HEK293 (cell line): ENCODE data around the gene TPMT.

ENCODE experiments used
- CTCF ChIA-PET: fragments of 350-600 bp; formaldehyde crosslinking; extraction: SDS; loops from one replicate; lab custom pipeline; 2021; ENCODE audit warnings: antibody characterized with exemption; lab: Yijun Ruan, JAX
- POLR2A ChIA-PET: fragments of 300-600 bp; formaldehyde crosslinking; extraction: SDS; loops from one replicate; lab custom pipeline; 2020; ENCODE audit warnings: antibody characterized with exemption, inconsistent platforms; lab: Yijun Ruan, JAX
- H3K27ac ChIP-seq: fragments of 200-500 bp; sonication (Bioruptor generic); 2 replicates; pipeline ENCODE4 v1.5.1; 2014; ENCODE audit warnings: low read depth, low read length, control low read depth, inconsistent platforms; ENCODE audit errors: extremely low read depth
- H3K36me3 ChIP-seq, 2 experiments: fragments of 200-500 bp in 1 of 2; sonication (Bioruptor generic) in 1 of 2; 1 replicate in 1 of 2; 2 replicates in 1 of 2; pipeline ENCODE4 v1.5.1; 2014 to 2017; ENCODE audit warnings: inconsistent platforms in 2 of 2, low read length in 2 of 2; ENCODE audit not compliant: control insufficient read depth in 2 of 2, insufficient read depth in 1 of 2
- H3K4me1 ChIP-seq: fragments of 200-500 bp; sonication (Bioruptor generic); 2 replicates; pipeline ENCODE4 v1.5.1; 2014; ENCODE audit warnings: mild to moderate bottlenecking, low read length, inconsistent platforms; ENCODE audit not compliant: control insufficient read depth, insufficient read depth
- H3K4me3 ChIP-seq: 2 replicates; pipeline ENCODE4 v1.5.1; 2011; ENCODE audit warnings: low read depth, mild to moderate bottlenecking, control low read depth, low read length, moderate library complexity
- H3K9me3 ChIP-seq: fragments of 200-500 bp; sonication (Bioruptor generic); 2 replicates; pipeline ENCODE4 v1.5.1; 2014; ENCODE audit warnings: low read depth, low read length, inconsistent platforms; ENCODE audit not compliant: control insufficient read depth, insufficient read depth
- GFI1B ChIP-seq: fragments of 450-650 bp; formaldehyde crosslinking; IDR thresholded peaks from 2 replicates; pipeline ENCODE4 v1.5.1; 2016; ENCODE audit warnings: missing biosample characterization, missing genetic modification characterization
- SALL2 ChIP-seq: fragments of 450-650 bp; formaldehyde crosslinking; IDR thresholded peaks from 2 replicates; pipeline ENCODE4 v1.5.0; 2017; ENCODE audit warnings: missing biosample characterization, mild to moderate bottlenecking, missing genetic modification characterization, borderline replicate concordance
- SETDB1 ChIP-seq: IDR thresholded peaks from one replicate; pipeline ENCODE4 v1.6.1; 2017; ENCODE audit warnings: mild to moderate bottlenecking, low read length, moderate library complexity, mixed read lengths; ENCODE audit not compliant: insufficient read length
- SP3 ChIP-seq: fragments of 450-650 bp; formaldehyde crosslinking; IDR thresholded peaks from 2 replicates; pipeline ENCODE4 v1.5.1; 2016; ENCODE audit warnings: missing biosample characterization, missing genetic modification characterization
- WT1 ChIP-seq: fragments of 450-650 bp; formaldehyde crosslinking; IDR thresholded peaks from 2 replicates; pipeline ENCODE4 v1.5.1; 2016; ENCODE audit warnings: missing biosample characterization, missing genetic modification characterization
- ZBTB48 ChIP-seq: fragments of 450-650 bp; formaldehyde crosslinking; IDR thresholded peaks from 2 replicates; pipeline ENCODE4 v1.5.1; 2016; ENCODE audit warnings: missing biosample characterization, missing genetic modification characterization
- ZBTB8A ChIP-seq: fragments of 450-650 bp; formaldehyde crosslinking; IDR thresholded peaks from 2 replicates; pipeline ENCODE4 v1.5.1; 2016; ENCODE audit warnings: missing biosample characterization, missing genetic modification characterization
- ZFP3 ChIP-seq: fragments of 450-650 bp; formaldehyde crosslinking; IDR thresholded peaks from 2 replicates; pipeline ENCODE4 v1.5.1; 2016; ENCODE audit warnings: low read depth, missing biosample characterization, missing genetic modification characterization
- ZFP41 ChIP-seq: fragments of 450-650 bp; formaldehyde crosslinking; IDR thresholded peaks from 2 replicates; pipeline ENCODE4 v1.5.1; 2016; ENCODE audit warnings: missing biosample characterization, missing genetic modification characterization, borderline replicate concordance
- ZNF211 ChIP-seq: fragments of 450-650 bp; formaldehyde crosslinking; IDR thresholded peaks from 2 replicates; pipeline ENCODE4 v1.5.1; 2016; ENCODE audit warnings: low read depth, missing biosample characterization, missing genetic modification characterization
- ZNF214 ChIP-seq: fragments of 450-650 bp; formaldehyde crosslinking; IDR thresholded peaks from 2 replicates; pipeline ENCODE4 v1.5.1; 2017; ENCODE audit warnings: missing biosample characterization, mild to moderate bottlenecking, missing genetic modification characterization, borderline replicate concordance
- ZNF354C ChIP-seq: fragments of 450-650 bp; formaldehyde crosslinking; IDR thresholded peaks from 2 replicates; pipeline ENCODE4 v1.5.1; 2016; ENCODE audit warnings: missing biosample characterization, missing genetic modification characterization, low read depth, borderline replicate concordance
- ZNF366 ChIP-seq: fragments of 450-650 bp; formaldehyde crosslinking; conservative IDR thresholded peaks from 2 replicates; pipeline ENCODE4 v1.5.1; 2016; ENCODE audit warnings: missing biosample characterization, missing genetic modification characterization
- ZNF530 ChIP-seq: fragments of 450-650 bp; formaldehyde crosslinking; IDR thresholded peaks from 2 replicates; pipeline ENCODE4 v1.5.1; 2016; ENCODE audit warnings: low read depth, missing biosample characterization, missing genetic modification characterization
- TF ChIP-seq, protein P1 (sequence below): fragments of 450-650 bp; formaldehyde crosslinking; conservative IDR thresholded peaks from 2 replicates; pipeline ENCODE4 v1.5.1; 2016; ENCODE audit warnings: low read depth, missing biosample characterization, missing genetic modification characterization
- TF ChIP-seq, protein P2 (sequence below): fragments of 450-650 bp; formaldehyde crosslinking; IDR thresholded peaks from 2 replicates; pipeline ENCODE4; 2016; ENCODE audit warnings: missing biosample characterization, missing genetic modification characterization
- TF ChIP-seq, protein P3 (sequence below): fragments of 450-650 bp; formaldehyde crosslinking; IDR thresholded peaks from 2 replicates; pipeline ENCODE4 v1.5.1; 2017; ENCODE audit warnings: missing biosample characterization, missing genetic modification characterization
- TF ChIP-seq, protein P4 (sequence below): fragments of 450-650 bp; formaldehyde crosslinking; IDR thresholded peaks from 2 replicates; pipeline ENCODE4 v1.5.1; 2016; ENCODE audit warnings: missing biosample characterization, missing genetic modification characterization
- TF ChIP-seq, protein P5 (sequence below): fragments of 450-650 bp; formaldehyde crosslinking; IDR thresholded peaks from 2 replicates; pipeline ENCODE4 v1.5.1; 2016; ENCODE audit warnings: missing biosample characterization, missing genetic modification characterization, low read depth
- TF ChIP-seq, protein P6 (sequence below): fragments of 450-650 bp; formaldehyde crosslinking; IDR thresholded peaks from 2 replicates; pipeline ENCODE4 v1.5.1; 2016; ENCODE audit warnings: missing biosample characterization, missing genetic modification characterization, borderline replicate concordance

TPMT gene

DNA sequence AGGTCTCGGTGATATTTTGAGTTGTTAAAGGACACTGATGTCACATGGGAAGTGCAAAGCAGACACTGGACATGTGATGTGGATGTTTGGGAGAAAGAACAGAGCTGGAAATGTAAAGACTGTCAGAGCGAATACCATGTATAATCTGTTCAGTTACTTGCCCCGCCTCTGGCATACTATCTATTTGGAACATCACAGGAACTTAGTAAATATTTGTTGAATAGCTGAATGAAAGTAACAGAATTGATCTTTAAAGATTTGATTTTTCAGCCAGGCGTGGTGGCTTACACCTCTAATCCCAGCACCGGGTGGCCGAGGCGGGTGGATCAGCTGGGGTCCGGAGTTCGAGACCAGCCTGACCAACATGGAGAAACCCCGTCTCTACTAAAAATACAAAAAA is 18.6 kb downstream of the TPMT start:
- Histone ChIP-seq H3K36me3 (peaks cover 6 to 41% of the 10 kb centered on the region in 2 experiments; a peak in 2 of 3 replicates), H3K27ac (no peak overlapping the region), H3K4me1 (no peaks in the 10 kb centered on the region)
- TF ChIP-seq SETDB1: no peak
- TF ChIP-seq, protein P1, sequence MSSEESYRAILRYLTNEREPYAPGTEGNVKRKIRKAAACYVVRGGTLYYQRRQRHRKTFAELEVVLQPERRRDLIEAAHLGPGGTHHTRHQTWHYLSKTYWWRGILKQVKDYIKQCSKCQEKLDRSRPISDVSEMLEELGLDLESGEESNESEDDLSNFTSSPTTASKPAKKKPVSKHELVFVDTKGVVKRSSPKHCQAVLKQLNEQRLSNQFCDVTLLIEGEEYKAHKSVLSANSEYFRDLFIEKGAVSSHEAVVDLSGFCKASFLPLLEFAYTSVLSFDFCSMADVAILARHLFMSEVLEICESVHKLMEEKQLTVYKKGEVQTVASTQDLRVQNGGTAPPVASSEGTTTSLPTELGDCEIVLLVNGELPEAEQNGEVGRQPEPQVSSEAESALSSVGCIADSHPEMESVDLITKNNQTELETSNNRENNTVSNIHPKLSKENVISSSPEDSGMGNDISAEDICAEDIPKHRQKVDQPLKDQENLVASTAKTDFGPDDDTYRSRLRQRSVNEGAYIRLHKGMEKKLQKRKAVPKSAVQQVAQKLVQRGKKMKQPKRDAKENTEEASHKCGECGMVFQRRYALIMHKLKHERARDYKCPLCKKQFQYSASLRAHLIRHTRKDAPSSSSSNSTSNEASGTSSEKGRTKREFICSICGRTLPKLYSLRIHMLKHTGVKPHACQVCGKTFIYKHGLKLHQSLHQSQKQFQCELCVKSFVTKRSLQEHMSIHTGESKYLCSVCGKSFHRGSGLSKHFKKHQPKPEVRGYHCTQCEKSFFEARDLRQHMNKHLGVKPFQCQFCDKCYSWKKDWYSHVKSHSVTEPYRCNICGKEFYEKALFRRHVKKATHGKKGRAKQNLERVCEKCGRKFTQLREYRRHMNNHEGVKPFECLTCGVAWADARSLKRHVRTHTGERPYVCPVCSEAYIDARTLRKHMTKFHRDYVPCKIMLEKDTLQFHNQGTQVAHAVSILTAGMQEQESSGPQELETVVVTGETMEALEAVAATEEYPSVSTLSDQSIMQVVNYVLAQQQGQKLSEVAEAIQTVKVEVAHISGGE (tag by site-specific recombination): no peak
- TF ChIP-seq GFI1B (tag by site-specific recombination): no peak
- no peak for TF ChIP-seq ZBTB48 (tag by site-specific recombination)
- TF ChIP-seq ZFP3 (tag by site-specific recombination): no peak
- TF ChIP-seq ZNF366: no peak
- no peak for TF ChIP-seq ZNF354C (tag by site-specific recombination)
- TF ChIP-seq, protein P2, sequence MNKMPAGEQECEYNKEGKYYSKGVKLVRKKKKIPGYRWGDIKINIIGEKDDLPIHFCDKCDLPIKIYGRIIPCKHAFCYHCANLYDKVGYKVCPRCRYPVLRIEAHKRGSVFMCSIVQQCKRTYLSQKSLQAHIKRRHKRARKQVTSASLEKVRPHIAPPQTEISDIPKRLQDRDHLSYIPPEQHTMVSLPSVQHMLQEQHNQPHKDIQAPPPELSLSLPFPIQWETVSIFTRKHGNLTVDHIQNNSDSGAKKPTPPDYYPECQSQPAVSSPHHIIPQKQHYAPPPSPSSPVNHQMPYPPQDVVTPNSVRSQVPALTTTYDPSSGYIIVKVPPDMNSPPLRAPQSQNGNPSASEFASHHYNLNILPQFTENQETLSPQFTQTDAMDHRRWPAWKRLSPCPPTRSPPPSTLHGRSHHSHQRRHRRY: no peak
- TF ChIP-seq ZNF530 (tag by site-specific recombination): no peak
- TF ChIP-seq, protein P3, sequence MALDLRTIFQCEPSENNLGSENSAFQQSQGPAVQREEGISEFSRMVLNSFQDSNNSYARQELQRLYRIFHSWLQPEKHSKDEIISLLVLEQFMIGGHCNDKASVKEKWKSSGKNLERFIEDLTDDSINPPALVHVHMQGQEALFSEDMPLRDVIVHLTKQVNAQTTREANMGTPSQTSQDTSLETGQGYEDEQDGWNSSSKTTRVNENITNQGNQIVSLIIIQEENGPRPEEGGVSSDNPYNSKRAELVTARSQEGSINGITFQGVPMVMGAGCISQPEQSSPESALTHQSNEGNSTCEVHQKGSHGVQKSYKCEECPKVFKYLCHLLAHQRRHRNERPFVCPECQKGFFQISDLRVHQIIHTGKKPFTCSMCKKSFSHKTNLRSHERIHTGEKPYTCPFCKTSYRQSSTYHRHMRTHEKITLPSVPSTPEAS (tag by site-specific recombination): no peak
- TF ChIP-seq ZFP41: no peak
- TF ChIP-seq, protein P4, sequence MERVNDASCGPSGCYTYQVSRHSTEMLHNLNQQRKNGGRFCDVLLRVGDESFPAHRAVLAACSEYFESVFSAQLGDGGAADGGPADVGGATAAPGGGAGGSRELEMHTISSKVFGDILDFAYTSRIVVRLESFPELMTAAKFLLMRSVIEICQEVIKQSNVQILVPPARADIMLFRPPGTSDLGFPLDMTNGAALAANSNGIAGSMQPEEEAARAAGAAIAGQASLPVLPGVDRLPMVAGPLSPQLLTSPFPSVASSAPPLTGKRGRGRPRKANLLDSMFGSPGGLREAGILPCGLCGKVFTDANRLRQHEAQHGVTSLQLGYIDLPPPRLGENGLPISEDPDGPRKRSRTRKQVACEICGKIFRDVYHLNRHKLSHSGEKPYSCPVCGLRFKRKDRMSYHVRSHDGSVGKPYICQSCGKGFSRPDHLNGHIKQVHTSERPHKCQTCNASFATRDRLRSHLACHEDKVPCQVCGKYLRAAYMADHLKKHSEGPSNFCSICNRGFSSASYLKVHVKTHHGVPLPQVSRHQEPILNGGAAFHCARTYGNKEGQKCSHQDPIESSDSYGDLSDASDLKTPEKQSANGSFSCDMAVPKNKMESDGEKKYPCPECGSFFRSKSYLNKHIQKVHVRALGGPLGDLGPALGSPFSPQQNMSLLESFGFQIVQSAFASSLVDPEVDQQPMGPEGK (tag by site-specific recombination): no peak
- no peak for TF ChIP-seq ZNF211
- TF ChIP-seq, protein P5, sequence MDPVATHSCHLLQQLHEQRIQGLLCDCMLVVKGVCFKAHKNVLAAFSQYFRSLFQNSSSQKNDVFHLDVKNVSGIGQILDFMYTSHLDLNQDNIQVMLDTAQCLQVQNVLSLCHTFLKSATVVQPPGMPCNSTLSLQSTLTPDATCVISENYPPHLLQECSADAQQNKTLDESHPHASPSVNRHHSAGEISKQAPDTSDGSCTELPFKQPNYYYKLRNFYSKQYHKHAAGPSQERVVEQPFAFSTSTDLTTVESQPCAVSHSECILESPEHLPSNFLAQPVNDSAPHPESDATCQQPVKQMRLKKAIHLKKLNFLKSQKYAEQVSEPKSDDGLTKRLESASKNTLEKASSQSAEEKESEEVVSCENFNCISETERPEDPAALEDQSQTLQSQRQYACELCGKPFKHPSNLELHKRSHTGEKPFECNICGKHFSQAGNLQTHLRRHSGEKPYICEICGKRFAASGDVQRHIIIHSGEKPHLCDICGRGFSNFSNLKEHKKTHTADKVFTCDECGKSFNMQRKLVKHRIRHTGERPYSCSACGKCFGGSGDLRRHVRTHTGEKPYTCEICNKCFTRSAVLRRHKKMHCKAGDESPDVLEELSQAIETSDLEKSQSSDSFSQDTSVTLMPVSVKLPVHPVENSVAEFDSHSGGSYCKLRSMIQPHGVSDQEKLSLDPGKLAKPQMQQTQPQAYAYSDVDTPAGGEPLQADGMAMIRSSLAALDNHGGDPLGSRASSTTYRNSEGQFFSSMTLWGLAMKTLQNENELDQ: no peak
- TF ChIP-seq, protein P6, sequence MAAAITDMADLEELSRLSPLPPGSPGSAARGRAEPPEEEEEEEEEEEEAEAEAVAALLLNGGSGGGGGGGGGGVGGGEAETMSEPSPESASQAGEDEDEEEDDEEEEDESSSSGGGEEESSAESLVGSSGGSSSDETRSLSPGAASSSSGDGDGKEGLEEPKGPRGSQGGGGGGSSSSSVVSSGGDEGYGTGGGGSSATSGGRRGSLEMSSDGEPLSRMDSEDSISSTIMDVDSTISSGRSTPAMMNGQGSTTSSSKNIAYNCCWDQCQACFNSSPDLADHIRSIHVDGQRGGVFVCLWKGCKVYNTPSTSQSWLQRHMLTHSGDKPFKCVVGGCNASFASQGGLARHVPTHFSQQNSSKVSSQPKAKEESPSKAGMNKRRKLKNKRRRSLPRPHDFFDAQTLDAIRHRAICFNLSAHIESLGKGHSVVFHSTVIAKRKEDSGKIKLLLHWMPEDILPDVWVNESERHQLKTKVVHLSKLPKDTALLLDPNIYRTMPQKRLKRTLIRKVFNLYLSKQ (tag by site-specific recombination): no peak
- no peak for TF ChIP-seq WT1 (tag by site-specific recombination)
- TF ChIP-seq SALL2 (tag by site-specific recombination): no peak
- no peak for TF ChIP-seq ZBTB8A (tag by site-specific recombination)
- TF ChIP-seq ZNF214 (tag by site-specific recombination): no peak
- TF ChIP-seq SP3 (tag by site-specific recombination): no peak
- TF ChIP-seq, all 188 proteins: peak for 0
- ChIA-PET POLR2A (no interaction called here), CTCF (interaction anchor here (0.6 to 0.7 kb wide), 2 partner anchors 552 to 1409 kb away, joined by 3 to 4 read pairs; no protein-coding TSS in a partner anchor)
- Histone ChIP-seq H3K4me3 (no peak overlapping the region), H3K9me3 (no peaks in the 10 kb centered on the region)
